ENCODE data around the gene RPL18. TPM values are rescaled to one million over a fixed set of nuclear protein-coding genes. Genes with fewer than 3 reads are reported as not detected.

The RPL18 gene
- total and polyA plus RNA-seq, 9 of the 15 experiments (the other 6 are each of a cell fraction or from before 2014, with no cell fraction given), result 312 to 2,635 (median 1,653) TPM

- TF ChIP-seq FOXM1 (IDR thresholded peaks at IDR 0.05; ENCODE audit: low read depth) (no peak), FOXM1 (CRISPR knock-in tag; IDR thresholded peaks at IDR 0.05; ENCODE audit: low read depth) (0 out of 2 replicates have a peak, but pooled peaks have one; percentile 28), MAZ (CRISPR knock-in tag; conservative IDR thresholded peaks at IDR 0.05 in 1 of 2, IDR thresholded peaks at IDR 0.05 in 1 of 2) (no peak), NCOA4 (IDR thresholded peaks at IDR 0.05; ENCODE audit: partially characterized antibody) (no peak), CREB3L1 (IDR thresholded peaks at IDR 0.05; ENCODE audit: borderline replicate concordance, low read depth) (0 out of 2 replicates have a peak, but pooled peaks have one; percentile 9), TRIM24 (IDR thresholded peaks at IDR 0.05) (no peak), PYGO2 (tag; IDR thresholded peaks at IDR 0.05) (no peak), HDAC3 (IDR thresholded peaks at IDR 0.05; ENCODE audit: borderline replicate concordance, partially characterized antibody) (no peak), HNRNPL (IDR thresholded peaks at IDR 0.05; ENCODE audit: low read depth, low read length) (no peak), MXI1 (IDR thresholded peaks at IDR 0.05; ENCODE audit: low read depth, low read length) (no peak), KDM2B (CRISPR knock-in tag; IDR thresholded peaks at IDR 0.05) (no peak), SAFB (IDR thresholded peaks at IDR 0.05; ENCODE audit: borderline replicate concordance, low read depth, low read length) (no peak), RERE (CRISPR knock-in tag; IDR thresholded peaks at IDR 0.05; ENCODE audit: borderline replicate concordance) (no peak)
Observed at GRCh38 chr19:48638831-48639381, 19.9 kb upstream of the RPL18 start (continued).

Data from K562 (cell line).